GM19463 (cell line): ENCODE results near the gene SLC26A1.
"Not testable (repeated sequence)": the region's sequence is repeated elsewhere in the genome, so short reads cannot be mapped to it uniquely, and the experiment has no call there.

Source experiments
- ATAC-seq: cut with Tn5 transposase; IDR thresholded peaks from one replicate; pipeline ENCODE4 v1.9.1; 2021; ENCODE audit warnings: mild to moderate bottlenecking, moderate library complexity; ENCODE audit not compliant: unreplicated experiment

SLC26A1 gene

DNA sequence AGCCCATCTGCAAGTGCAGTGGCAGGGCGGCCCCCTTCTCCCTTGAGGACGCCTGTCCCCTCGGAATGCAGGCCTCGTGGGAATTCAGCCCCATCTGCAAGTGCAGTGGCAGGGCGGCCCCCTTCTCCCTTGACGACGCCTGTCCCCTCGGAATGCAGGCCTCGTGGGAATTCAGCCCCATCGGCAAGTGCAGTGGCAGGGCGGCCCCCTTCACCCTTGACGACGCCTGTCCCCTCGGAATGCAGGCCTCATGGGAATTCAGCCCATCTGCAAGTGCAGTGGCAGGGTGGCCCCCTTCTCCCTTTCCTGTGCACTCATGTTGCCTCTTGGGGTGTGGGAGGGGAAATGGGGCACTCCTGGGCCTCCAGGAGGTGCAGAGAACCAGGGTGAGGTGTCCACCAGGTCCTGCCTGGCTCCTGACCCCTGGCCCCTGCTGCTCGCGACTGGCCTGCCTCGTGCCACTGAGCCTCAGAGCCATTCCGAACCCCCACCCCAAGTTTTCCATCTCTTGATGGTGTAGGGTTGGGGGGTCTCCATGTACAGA lies 6.8 kb upstream of the SLC26A1 start:
- no peak for ATAC-seq

DNA sequence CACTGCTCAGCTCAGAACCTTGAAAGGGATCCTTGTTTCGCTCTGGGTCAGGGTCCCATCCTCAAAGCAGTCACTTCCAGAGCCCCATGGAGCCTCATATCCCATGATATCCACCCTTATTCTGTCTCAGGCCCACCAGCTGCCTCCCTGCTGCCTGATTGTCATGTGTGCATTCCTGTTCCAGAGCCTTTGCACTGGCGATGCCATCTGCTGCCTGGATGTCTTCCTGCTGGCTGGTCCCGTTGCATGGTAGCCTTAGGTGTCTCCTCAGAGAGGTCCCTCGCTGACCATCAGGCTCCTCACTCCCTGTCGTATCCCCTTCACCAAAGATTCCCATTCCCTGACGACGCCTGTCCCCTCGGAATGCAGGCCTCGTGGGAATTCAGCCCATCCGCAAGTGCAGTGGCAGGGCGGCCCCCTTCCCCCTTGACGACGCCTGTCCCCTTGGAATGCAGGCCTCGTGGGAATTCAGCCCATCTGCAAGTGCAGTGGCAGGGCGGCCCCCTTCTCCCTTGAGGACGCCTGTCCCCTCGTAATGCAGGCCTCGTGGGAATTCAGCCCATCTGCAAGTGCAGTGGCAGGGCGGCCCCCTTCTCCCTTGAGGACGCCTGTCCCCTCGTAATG lies 6.1 kb upstream of the SLC26A1 start:
- ATAC-seq = not testable (repeated sequence)

DNA sequence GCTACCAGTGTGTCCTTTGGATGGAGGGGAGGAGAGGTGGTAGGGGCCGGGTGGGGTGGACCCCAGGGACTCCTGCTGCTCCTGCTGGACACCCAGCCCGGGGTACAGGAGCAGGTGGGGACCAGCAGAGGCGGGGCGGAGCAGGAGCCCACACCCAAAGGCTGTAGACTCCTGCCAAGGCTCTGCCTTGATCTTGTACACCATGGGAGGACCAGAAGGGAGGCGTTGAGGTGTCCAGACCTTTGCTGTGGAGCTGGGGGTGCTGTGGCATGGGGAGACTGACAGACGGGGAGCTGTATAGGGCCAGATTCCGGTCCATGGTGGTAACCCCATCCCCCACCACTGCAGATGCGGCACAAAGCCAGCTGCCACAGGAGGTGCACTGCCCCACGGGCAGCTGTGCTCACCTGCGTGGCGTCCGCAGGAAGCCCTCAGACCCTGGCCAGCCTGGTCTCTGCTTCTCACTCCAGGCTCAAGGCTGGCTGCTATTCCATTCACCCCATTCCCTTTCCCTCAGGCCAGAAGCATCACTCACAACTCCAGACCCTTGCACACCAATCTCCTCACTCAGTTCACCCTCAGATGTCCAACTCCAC lies 5.0 kb upstream of the SLC26A1 start:
- ATAC-seq = no peak

DNA sequence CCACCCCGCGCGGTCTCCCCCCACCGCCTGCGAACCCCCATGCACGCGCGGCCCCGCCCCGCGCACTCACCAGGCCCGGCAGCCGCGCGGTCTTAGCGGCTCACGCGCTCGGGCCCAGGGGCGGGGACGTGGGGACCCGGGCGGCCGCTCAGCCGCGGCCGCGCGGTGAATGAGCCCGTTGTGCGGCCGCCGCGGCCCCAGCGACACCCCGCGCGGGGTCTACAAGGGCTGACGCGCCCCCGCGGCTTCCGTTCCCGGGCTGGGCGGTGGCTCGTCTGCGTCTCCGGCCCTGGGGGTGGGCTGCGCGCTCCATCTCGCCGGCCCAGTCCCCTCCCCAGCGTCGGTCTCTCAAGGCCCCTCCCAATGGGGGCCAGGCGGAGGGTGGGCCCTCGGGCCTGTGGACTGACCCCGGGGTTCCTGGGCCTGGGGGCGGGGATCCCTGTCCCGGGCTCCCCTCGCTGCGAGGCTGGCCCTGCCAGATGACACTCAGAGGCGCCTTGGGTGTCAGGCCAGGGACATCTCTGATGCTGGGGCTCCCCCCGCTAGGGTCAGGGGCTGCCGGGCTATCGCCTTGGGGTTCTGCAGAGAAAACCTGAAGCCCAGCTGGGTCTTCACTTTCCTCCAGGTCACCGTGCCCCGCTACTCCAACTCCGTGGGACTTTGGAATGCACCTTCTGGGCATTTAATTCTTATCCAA lies 4.3 kb upstream of the SLC26A1 start:
- ATAC-seq = no peak

- no peak for ATAC-seq
These were observed 3.8 kb upstream of the SLC26A1 start for GRCh38 chr4:996997-997374.

DNA sequence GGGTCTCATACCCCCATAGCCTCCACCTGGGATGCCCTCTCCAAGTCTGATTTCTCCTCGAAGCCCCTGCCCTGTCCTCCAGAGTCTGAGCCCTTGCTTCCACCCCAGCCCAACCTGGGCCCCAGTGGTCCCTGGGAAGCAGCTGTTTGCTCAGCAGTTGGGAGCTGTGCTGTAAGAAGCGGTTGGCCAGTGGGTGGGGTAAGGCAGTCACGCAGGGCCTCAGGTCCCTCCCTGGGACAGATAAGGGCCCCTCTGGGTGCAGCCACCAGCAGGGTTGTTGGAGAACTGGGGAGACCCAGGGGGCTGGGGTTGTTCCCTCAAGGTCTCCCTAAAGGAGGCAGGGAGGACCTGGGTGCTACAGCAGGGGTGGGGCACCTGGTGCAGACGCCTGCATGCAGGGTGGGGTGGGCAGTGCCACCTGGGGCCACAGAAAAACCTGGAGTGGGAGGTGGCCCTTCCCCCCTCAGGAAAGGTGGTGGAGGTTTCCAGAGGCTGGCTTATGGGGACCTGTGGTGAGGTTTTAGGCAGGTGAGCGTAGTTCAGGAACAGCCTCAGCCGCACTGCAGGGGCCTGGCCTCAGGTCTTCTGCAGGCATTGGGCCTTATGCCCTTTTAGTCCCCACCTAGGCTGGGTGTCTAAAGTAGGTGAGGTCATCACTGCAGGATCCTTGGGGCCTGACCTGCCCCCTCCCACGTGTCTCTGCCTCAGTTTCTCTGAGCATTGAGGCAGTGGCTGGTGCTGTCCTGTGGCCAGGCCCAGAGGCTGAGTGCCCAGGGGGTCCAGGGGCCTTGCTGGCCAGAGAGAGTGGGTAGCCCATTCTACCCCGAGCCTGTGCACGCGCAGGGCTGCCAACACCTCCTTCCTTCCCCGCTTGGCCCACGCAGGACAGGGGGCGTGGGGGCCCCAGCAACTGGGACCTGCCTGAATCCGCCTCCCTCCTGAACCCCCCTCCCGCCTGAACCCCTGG lies 3.1 kb upstream of the SLC26A1 start:
- no peak for ATAC-seq

- no peak for ATAC-seq
These were observed 2.3 kb upstream of the SLC26A1 start for GRCh38 chr4:995311-996026.

DNA sequence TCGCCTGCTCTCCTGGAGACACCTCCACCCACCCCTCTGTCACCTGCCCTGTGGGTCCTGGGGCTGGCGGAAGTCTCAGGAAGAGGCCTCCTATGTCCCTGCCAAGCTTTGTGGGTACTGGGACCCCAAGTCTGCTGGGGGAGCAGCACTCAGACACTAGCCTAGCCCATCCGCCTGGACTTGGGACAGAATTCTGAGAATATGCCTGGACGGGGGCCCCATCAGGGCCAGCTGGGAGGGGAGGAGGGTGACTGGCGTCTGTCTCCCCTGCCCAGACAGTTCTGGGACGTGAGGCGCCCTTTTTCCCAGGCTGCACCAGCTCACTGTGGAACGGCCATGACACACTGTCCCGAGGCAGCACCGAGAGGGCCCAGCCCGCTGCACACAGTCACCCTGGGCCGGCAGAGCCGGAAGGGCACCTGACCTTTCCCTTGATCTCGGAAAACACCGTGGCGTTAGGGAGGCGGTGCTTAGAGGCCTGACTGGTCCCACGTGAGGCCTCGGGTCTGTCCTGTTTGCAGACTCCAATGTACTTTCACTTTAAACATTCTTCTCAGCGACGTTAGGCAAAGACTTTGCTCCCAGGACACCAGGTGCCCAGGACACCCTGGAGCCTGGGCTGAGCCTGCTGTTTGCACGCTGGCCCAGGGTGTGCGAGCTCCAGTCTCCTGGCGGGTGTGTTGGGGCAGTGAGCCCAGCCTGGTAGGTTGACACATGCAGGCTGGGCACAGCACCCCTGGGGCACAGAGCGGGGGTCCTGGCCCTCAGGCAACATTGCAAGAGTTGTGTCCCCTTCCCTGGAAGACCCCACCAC lies 700 bp downstream of the SLC26A1 start:
- ATAC-seq = no peak

DNA sequence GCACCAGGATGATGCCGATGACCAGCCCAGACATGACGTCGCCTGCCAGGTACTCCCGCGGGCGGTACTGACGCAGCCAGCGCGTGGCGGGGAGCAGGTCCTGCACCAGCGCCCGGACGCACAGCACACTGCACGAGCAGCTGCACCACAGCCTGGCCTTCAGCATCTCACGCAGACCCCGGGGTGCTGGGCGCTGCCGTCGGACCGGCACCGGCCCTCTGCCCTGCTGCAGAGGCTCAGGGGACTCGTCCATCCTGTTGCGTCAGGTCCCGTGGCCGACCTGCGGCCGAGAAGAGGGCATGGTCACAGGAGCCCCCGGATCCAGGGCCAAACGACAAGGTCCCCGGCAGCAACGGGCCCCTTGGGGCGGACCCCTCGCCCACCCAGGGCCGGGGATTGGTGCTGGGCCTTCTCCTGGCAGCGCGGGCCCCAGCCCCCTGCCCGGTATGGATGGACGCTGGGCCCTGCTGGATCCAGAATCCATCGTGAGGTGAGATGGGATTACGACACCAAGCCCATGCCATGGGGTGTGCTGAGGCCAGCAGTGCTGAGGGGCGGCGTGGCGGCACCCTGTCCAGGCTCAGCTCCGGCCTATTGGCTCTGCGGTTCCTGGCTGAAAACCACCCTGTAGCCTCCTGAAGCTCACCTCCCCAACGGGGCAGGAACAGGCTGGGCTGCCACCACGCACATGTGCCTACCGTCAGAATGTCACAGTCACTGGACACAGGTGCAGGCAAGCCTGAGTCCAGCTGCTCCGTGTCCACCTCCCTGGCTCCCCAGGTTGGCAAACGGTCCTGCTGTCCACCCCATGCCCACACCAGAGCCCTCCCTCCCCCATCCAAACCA lies 1.5 kb downstream of the SLC26A1 start:
- no peak for ATAC-seq

GRCh38 chr4:990746-991367 lies 2.3 kb downstream of the SLC26A1 start:
- ATAC-seq = no peak

DNA sequence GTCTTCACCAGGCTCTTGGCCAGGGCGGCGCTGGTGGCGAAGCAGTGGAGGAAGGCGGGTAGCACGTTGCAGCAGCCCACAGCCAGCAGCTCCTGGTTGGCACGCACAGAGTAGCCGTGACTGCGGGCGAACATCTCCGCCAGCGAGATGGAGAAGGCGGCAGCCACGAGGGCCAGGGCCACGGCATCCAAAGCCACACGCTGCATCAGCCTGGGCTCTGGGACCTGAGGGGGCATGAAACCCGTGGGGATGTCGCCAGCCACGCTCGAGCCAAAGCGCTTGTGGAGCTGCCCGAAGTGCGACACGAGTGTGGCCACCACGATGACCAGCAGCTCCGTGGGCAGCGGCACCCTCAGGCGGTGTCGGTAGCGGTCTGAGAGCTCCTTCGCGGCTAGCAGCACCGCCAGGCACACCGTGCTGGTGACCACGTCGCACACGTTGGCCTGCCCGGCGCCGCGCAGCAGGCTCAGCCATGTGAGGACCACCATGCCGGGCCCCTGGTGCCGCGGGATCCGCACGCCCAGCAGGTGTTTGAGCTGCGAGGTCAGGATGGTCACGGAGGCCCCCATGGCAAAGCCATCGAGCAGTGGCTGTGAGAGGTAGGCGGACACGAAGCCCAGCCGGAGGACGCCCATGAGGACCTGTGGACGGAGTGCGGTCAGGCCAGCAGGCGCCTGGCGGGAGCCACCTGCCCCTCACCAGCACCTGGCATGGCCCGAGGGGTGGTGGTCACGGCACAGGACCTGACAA lies 3.3 kb downstream of the SLC26A1 start:
- no peak for ATAC-seq

GRCh38 chr4:988726-989721 lies 4.2 kb downstream of the SLC26A1 start:
- no peak for ATAC-seq

DNA sequence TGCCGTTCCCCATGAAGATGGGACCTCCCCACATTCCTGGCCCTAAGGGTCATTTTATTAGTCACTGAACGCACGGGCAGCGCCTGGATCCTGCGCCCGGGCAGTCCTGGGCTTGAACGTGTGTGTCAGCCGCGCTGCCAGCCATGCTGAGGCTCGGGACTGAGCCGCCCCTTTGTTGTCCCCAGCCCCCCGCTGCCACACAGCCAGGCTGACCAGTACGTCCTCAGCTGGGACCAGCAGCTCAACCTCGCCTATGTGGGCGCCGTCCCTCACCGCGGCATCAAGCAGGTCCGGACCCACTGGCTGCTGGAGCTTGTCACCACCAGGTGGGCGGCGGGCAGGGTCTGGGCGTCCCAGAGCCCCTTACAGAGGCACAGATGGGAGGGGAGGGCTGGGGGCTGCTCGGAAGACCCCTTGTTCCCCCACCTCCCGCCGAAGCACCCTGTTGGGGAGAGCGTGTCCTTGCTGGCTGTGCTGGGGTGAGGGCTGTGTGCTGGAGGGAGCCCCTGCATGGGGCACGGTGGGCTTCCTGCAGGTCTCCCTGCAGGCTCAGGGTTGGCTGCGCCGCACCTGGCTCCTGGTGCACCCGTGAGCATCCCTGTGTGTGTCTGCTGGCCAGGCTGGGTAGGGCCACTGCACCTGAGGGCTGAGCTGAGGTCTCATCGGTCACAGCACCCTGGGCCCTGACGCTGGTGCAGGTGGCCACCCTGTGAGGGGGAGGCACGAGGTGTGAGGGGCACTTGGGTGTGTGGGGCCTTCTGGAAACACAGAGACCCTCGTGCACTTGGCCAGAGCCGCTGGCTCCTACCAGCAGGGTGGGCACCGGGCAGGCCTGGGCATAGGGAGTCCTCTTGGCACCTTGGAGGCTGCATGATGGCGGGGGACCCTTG lies 5.3 kb downstream of the SLC26A1 start:
- no peak for ATAC-seq

- ATAC-seq = peak; percentile 80
These were observed 6.2 kb downstream of the SLC26A1 start, which contains the start of gene IDUA for GRCh38 chr4:986879-987623. IDUA (plus strand) TSS chr4:987044; CDS start chr4:987085, 41 bp downstream.
